ENCODE measurements around the gene IQUB.
A peak's percentile ranks its signal among the peaks of the same experiment; 100 is the strongest.
"Not testable (repeated sequence)": the region's sequence is repeated elsewhere in the genome, so short reads cannot be mapped to it uniquely, and the experiment has no call there.

IQUB gene

GRCh38 chr7:123538897-123539296, 4.5 kb upstream of the IQUB start:
- DNase-seq, result no peak

- no peak for DNase-seq
Measured at GRCh38 chr7:123538189-123538714, 3.9 kb upstream of the IQUB start.

GRCh38 chr7:123537026-123537642, 2.7 kb upstream of the IQUB start:
- DNase-seq, result no peak

DNA sequence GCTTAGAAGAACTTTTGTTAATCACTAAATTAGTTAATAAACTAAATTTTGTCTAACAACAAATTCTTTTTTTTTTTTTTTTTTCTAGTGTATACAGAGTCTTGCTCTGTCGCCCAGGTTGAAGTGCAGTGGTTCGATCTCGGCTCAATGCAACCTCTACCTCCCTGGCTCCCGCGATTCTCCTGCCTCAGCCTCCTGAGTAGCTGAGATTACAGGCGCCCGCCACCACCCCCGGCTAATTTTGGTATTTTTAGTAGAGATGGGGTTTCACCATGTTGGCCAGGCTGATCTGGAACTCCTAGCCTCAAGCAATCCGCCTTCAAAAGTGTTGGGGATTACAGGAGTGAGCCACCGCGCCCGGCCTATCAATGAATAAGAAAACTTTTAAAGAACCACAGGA, 1.1 kb upstream of the IQUB start:
- DNase-seq, result no peak

GRCh38 chr7:123533929-123534382, 439 bp downstream of the IQUB start:
- no peak for DNase-seq

DNA sequence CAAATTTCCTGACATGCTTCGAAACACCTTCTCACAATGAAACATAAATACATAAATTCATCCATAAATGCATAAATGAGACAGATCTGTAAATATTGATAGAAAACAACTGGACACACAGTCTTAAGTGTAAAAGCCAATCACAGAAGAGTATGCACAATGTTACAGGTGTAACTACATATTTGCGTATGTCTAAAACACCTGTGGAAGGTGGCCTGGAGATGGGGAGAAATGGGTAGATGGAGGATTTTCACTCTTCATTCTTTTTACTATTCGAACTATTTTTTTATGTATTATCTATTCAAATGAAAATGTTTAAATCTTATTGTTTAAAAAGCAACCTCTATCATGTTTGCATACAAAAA, 860 bp downstream of the IQUB start:
- no peak for DNase-seq

GRCh38 chr7:123532788-123533552, 1.4 kb downstream of the IQUB start:
- not testable (repeated sequence) for DNase-seq

- DNase-seq, result not testable (repeated sequence)
Measured at GRCh38 chr7:123532343-123532742, 2.1 kb downstream of the IQUB start.

DNA sequence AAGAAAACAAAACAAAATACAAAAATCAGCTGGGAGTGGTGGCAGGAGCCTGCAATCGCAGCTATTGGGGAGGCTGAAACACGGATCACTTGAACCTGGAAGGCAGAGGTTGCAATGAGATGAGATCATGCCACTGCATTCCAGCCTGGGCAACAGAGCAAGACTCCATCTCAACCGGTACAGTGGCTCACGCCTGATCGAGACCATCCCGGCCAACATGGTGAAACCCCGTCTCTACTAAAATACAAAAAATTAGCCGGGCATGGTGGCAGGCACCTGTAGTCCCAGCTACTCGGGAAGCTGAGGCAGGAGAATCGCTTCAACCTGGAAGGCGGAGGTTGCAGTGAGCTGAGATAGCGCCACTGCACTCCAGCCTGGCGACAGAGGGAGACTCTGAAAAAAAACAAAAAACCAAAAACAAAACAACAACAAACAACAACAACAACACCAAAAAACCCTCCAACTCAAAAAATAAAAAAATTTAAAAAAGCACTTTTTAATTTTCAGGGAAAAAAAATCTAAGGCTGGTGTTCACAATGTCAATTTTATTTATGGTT, 4.3 kb downstream of the IQUB start:
- DNase-seq, result not testable (repeated sequence)

GRCh38 chr7:123528265-123528664, 6.1 kb downstream of the IQUB start:
- no peak for DNase-seq

DNA sequence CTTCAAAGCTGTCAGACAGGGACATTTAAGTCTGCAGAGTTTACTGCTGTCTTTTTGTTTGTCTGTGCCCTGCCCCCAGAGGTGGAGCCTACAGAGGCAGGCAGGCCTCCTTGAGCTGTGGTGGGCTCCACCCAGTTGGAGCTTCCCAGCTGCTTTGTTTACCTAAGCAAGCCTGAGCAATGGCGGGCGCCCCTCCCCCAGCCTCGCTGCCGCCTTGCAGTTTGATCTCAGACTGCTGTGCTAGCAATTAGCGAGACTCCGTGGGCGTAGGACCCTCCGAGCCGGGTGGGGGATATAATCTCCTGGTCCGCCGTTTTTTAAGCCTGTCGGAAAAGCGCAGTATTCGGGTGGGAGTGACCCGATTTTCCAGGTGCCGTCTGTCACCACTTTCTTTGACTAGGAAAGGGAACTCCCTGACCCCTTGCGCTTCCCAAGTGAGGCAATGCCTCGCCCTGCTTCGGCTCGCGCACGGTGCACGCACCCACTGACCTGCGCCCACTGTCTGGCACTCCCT, 6.6 kb downstream of the IQUB start:
- not testable (repeated sequence) for DNase-seq

DNA sequence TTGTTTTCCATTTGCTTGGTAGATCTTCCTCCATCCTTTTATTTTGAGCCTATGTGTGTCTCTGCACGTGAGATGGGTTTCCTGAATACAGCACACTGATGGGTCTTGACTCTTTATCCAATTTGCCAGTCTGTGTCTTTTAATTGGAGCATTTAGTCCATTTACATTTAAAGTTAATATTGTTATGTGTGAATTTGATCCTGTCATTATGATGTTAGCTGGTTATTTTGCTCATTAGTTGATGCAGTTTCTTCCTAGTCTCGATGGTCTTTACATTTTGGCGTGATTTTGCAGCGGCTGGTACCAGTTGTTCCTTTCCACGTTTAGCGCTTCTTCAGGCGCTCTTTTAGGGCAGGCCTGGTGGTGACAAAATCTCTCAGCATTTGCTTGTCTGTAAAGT, 7.9 kb downstream of the IQUB start:
- DNase-seq, result not testable (repeated sequence)

- DNase-seq, result no peak
Measured at GRCh38 chr7:123522066-123522465, 12.3 kb downstream of the IQUB start.

- no peak for DNase-seq
Measured at GRCh38 chr7:123505221-123505620, 29.2 kb downstream of the IQUB start.

- no peak for DNase-seq
Measured at GRCh38 chr7:123502201-123502600, 32.2 kb downstream of the IQUB start.

- DNase-seq, result no peak
Measured at GRCh38 chr7:123500878-123501489, 33.4 kb downstream of the IQUB start.

DNA sequence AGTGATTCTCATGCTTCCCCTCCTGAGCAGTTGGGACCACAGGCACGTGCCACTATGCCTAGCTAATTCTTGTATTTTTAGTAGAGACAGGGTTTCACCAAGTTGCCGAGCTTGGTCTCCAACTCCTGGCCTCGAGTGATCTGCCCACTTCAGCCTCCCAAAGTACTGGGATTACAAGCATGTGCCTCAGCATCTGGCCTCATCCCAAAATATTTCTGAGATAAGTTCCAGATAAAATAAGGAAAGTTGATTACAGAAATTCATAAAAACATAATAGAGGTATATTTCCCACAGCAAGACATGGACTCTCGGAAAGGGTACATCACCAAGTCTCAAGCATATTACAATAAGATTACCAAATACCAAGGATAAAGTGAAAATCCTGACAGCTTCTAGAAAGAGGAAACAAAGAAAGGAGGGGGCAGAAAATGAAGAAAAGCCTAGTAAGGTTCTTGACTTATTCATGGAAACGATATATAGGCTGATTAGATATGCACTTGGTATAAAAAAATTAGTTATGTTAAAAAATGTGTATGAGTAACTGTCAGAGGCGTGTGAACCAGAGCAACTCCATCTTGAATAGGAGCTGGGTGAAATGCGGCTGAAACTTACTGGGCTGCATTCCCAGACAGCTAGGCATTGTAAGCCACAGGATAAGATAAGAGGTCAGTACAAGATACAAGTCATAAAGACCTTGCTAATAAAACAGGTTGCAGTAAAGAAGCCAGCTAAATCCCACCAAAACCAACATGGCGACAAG, 35.0 kb downstream of the IQUB start:
- DNase-seq, result no peak

GRCh38 chr7:123498601-123499000, 35.8 kb downstream of the IQUB start:
- DNase-seq, result no peak

DNA sequence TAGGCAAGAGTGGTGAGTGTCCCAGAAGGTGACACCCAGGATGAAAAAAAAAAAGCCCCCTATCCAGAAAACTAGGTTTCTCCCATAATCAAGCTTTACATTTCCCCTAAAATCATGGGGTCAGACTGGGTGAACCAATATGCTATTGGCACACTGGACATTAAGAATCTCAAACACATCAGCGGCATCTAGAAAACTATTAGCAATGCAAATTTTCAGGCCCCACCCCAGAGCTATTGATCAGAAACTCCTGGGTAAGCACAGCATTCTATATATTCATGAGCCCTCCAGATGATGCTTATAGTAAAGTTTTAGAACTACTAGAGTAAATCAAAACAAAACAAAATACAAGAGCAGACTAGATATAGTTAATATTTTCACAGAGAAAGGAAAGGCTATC, 36.4 kb downstream of the IQUB start:
- DNase-seq, result no peak

DNA sequence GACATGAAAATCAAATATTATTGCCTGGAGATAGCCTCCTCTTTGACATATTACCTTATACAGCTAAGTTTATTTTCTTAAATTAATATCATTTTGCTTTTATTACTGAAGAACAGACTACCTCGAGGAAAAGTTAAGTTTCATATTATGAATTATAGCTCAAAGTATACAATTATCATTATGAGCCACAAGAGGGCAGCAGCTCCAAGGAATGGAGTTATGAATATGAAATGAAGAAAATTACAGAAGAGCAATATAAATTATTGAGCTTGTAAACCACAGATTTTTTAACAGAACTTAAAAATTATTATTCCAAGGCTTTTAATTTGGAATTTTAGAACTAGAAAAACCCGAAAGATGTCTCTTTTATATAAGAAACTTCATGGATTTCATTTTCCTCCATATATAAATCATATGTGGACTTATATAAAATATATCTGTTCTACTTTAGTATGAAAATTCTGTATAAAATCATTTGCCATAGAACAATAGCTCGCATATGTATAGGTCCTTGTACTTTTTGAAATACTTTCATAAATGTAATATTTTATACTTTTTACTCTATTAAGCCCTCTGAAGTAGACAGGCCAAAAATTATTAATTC, 40.1 kb downstream of the IQUB start:
- DNase-seq, result peak; percentile 21

GRCh38 chr7:123492485-123492884, 41.9 kb downstream of the IQUB start:
- no peak for DNase-seq

- no peak for DNase-seq
Measured at GRCh38 chr7:123485721-123486120, 48.7 kb downstream of the IQUB start.
